MM.1S (cell line): ENCODE results near the gene TIAM1.

ENCODE experiments used
- DNase-seq: peaks from one replicate; pipeline ENCODE4 v3.0.0-alpha.2; 2015
- H2AFZ ChIP-seq: fragments of 300-600 bp; sonication (generic); 2 replicates; pipeline ENCODE4 v1.6.0; 2016; ENCODE audit warnings: antibody characterized with exemption, low read length
- H3F3A ChIP-seq: fragments of 300-600 bp; sonication (generic); 2 replicates; pipeline ENCODE4 v1.6.1; 2016; ENCODE audit warnings: mild to moderate bottlenecking, antibody characterized with exemption, low read length, moderate library complexity, mixed read lengths; ENCODE audit not compliant: insufficient read depth
- H3K27ac ChIP-seq: fragments of 300-600 bp; sonication (generic); 2 replicates; pipeline ENCODE4 v1.5.1; 2016; ENCODE audit warnings: mild to moderate bottlenecking, low read length
- H3K27me3 ChIP-seq: fragments of 300-600 bp; sonication (generic); replicated peaks from 2 replicates; pipeline ENCODE4 v1.6.0; 2016; ENCODE audit warnings: low read length; ENCODE audit not compliant: insufficient read depth
- H3K36me3 ChIP-seq: fragments of 300-600 bp; sonication (generic); replicated peaks from 2 replicates; pipeline ENCODE4 v1.6.1; 2016; ENCODE audit warnings: mild to moderate bottlenecking, low read length, mixed read lengths; ENCODE audit not compliant: insufficient read depth
- H3K4me1 ChIP-seq: fragments of 300-600 bp; sonication (generic); 2 replicates; pipeline ENCODE4 v1.6.1; 2016; ENCODE audit warnings: low read length, mixed read lengths
- H3K4me2 ChIP-seq: fragments of 300-600 bp; sonication (generic); 2 replicates; pipeline ENCODE4 v1.6.0; 2016; ENCODE audit warnings: low read depth, low read length
- H3K4me3 ChIP-seq: fragments of 300-600 bp; sonication (generic); 2 replicates; pipeline ENCODE4 v1.5.1; 2016; ENCODE audit warnings: low read length, mixed read lengths
- H3K79me2 ChIP-seq: fragments of 300-600 bp; sonication (generic); 2 replicates; pipeline ENCODE4 v1.6.1; 2016; ENCODE audit warnings: mixed run types, low read length, mixed read lengths
- H3K9ac ChIP-seq: fragments of 300-600 bp; sonication (generic); 2 replicates; pipeline ENCODE4 v1.6.1; 2016; ENCODE audit warnings: low read length, mixed read lengths
- H3K9me2 ChIP-seq: fragments of 300-600 bp; sonication (generic); replicated peaks from 2 replicates; pipeline ENCODE4 v1.6.1; 2016; ENCODE audit warnings: mild to moderate bottlenecking, low read length, mixed read lengths; ENCODE audit not compliant: insufficient read depth
- H3K9me3 ChIP-seq: fragments of 300-600 bp; sonication (generic); replicated peaks from 2 replicates; pipeline ENCODE4 v1.6.1; 2016; ENCODE audit warnings: mild to moderate bottlenecking, low read length, mixed read lengths; ENCODE audit not compliant: insufficient read depth
- H4K20me1 ChIP-seq: fragments of 300-600 bp; sonication (generic); 2 replicates; pipeline ENCODE4 v1.6.1; 2016; ENCODE audit warnings: mild to moderate bottlenecking, low read length, moderate library complexity, mixed read lengths; ENCODE audit not compliant: insufficient read depth
- EZH2 ChIP-seq: fragments of 300-600 bp; sonication (generic); optimal IDR thresholded peaks from 2 replicates; pipeline ENCODE3; 2017; ENCODE audit warnings: low read depth, mild to moderate bottlenecking, antibody characterized with exemption, low read length, mixed read lengths
- EZH2phosphoT487 ChIP-seq: fragments of 300-600 bp; sonication (generic); IDR thresholded peaks from 2 replicates; pipeline ENCODE4 v1.6.1; 2018; ENCODE audit warnings: antibody characterized with exemption, low read length
- TF ChIP-seq, protein P1 (sequence below): fragments of 300-600 bp; sonication (generic); IDR thresholded peaks from 2 replicates; pipeline ENCODE4 v1.5.1; 2016; ENCODE audit warnings: antibody characterized with exemption, low read length, mixed read lengths

TIAM1 gene

DNA sequence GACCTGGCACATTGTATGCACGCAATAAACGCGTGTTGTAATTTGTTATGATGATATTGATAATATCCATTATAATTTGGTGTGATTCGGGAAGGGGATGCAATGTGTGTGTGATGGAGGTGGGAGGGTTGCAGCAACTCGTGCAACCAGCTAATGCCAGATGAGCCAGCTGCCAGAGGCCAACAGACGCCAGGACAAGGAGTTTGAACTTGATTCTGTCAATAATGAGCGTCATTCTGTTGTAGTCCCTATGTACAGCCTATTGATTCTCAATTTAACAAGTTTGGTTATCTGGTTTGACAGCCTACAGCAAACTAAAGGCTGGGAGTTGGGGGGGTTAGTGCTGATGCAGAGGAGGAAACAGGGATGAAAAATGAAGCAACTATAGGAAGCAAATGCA is 35.5 kb downstream of the TIAM1 start:
- H3K9me3 ChIP-seq = no peaks in the 10 kb centered on the region
- TF ChIP-seq EZH2phosphoT487 = no peak
- TF ChIP-seq, protein P1, sequence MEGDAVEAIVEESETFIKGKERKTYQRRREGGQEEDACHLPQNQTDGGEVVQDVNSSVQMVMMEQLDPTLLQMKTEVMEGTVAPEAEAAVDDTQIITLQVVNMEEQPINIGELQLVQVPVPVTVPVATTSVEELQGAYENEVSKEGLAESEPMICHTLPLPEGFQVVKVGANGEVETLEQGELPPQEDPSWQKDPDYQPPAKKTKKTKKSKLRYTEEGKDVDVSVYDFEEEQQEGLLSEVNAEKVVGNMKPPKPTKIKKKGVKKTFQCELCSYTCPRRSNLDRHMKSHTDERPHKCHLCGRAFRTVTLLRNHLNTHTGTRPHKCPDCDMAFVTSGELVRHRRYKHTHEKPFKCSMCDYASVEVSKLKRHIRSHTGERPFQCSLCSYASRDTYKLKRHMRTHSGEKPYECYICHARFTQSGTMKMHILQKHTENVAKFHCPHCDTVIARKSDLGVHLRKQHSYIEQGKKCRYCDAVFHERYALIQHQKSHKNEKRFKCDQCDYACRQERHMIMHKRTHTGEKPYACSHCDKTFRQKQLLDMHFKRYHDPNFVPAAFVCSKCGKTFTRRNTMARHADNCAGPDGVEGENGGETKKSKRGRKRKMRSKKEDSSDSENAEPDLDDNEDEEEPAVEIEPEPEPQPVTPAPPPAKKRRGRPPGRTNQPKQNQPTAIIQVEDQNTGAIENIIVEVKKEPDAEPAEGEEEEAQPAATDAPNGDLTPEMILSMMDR = no peak
- no peak for TF ChIP-seq EZH2
- H3K36me3 ChIP-seq = no peaks in the 10 kb centered on the region
- no peak overlapping the region for H2AFZ ChIP-seq
- no peak overlapping the region for H3K9ac ChIP-seq
- no peaks in the 10 kb centered on the region for H3K4me1 ChIP-seq
- no peaks in the 10 kb centered on the region for H4K20me1 ChIP-seq
- no peak overlapping the region for H3K27ac ChIP-seq
- no peak for DNase-seq
- H3K4me3 ChIP-seq = no peak overlapping the region
- H3F3A ChIP-seq = no peaks in the 10 kb centered on the region
- H3K4me2 ChIP-seq = no peak overlapping the region
- peaks cover 5% of the 10 kb centered on the region; the same call in 1 of the 2 replicates for H3K79me2 ChIP-seq
- H3K27me3 ChIP-seq = no peaks in the 10 kb centered on the region
- H3K9me2 ChIP-seq = no peaks in the 10 kb centered on the region

DNA sequence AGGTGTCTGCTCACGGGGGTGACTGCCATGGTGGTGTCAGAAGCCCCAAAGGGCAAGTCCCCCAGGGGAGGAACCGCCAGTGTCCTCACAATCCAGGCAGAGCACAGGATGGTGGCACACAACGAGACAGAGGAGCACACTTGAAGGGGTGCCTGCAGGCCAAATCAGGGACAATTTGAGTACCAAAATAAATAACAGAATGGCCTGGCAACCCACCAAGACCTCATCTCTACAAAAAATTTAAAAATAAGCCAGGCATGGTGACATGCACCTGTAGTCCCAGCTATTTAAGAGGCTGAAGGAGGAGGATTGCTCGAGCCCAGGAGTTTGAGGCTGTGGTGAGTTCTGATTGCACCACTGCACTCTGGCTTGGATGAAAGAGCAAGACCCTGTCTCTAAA is 38.2 kb downstream of the TIAM1 start:
- H3F3A ChIP-seq = no peaks in the 10 kb centered on the region
- TF ChIP-seq EZH2phosphoT487 (no peak), EZH2 (no peak)
- TF ChIP-seq, protein P1 = no peak
- no peaks in the 10 kb centered on the region for H3K27me3 ChIP-seq
- no peaks in the 10 kb centered on the region for H3K9me2 ChIP-seq
- no peaks in the 10 kb centered on the region for H3K36me3 ChIP-seq
- DNase-seq = no peak
- no peak overlapping the region for H3K4me2 ChIP-seq
- H3K79me2 ChIP-seq = peaks cover 9% of the 10 kb centered on the region
- H3K4me3 ChIP-seq = no peak overlapping the region
- H3K4me1 ChIP-seq = no peaks in the 10 kb centered on the region
- no peak overlapping the region for H2AFZ ChIP-seq
- H3K27ac ChIP-seq = no peak overlapping the region
- H3K9ac ChIP-seq = no peak overlapping the region
- no peaks in the 10 kb centered on the region for H3K9me3 ChIP-seq
- H4K20me1 ChIP-seq = no peaks in the 10 kb centered on the region

DNA sequence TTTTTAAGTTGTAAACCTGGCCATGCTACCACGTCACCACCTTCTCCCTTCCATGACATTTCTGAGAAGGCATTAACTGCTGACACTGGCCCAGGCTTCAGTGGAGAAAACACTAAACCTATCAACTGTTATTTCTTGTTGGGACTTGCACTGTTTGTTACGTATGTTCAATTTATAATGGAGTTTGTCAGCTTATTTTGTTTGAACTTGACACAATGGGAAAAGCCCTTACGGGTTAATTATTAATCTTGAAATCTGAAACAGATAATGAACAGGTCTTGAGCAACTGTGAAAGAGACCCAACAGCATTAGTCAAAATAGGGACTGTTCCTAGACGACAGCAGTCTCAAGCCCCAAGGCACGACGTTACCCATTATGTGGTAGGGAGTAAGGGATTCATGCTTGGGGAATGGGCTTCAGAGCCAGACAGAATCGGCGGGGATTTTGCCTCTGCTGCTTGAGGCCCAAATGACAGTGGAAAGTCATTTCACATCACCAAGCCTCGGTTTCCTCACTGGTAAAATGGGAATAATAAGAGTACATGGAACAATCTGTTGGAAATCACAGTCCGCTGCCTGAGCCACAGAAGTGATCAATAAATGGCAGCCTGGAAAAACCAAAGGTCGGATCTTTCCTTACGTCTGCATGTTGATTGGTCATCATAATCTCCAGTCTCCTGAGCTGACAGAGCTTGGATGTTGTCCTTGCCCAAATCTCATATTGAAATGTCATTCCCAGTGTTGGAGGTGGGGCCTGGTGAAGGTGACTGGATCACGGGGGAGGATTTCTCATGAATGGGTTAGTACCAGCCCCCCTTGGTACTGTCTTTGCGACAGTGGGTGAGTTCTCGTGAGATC is 44.5 kb downstream of the TIAM1 start:
- no peak overlapping the region for H3K4me2 ChIP-seq
- H3F3A ChIP-seq = no peaks in the 10 kb centered on the region
- H3K4me1 ChIP-seq = no peaks in the 10 kb centered on the region
- no peak overlapping the region for H3K9ac ChIP-seq
- H3K9me3 ChIP-seq = no peaks in the 10 kb centered on the region
- H3K4me3 ChIP-seq = no peak overlapping the region
- H4K20me1 ChIP-seq = no peaks in the 10 kb centered on the region
- no peaks in the 10 kb centered on the region for H3K36me3 ChIP-seq
- no peak overlapping the region for H2AFZ ChIP-seq
- H3K9me2 ChIP-seq = no peaks in the 10 kb centered on the region
- no peak overlapping the region for H3K27ac ChIP-seq
- no peak for DNase-seq
- H3K27me3 ChIP-seq = no peaks in the 10 kb centered on the region
- peaks cover 9% of the 10 kb centered on the region for H3K79me2 ChIP-seq
- TF ChIP-seq, protein P1 = no peak
- TF ChIP-seq EZH2phosphoT487 (no peak), EZH2 (no peak)
